Kasumi-1 (cell line): ENCODE results near the gene LMBRD1.
"Not testable (repeated sequence)": the region's sequence is repeated elsewhere in the genome, so short reads cannot be mapped to it uniquely, and the experiment has no call there.

Source experiments
- DNase-seq, 2 experiments: peaks; one replicate each; lab custom pipeline; 2025; lab: John Stamatoyannopoulos, UW

The LMBRD1 gene

GRCh38 chr6:69732640-69733039, 64.2 kb downstream of the LMBRD1 start:
- peak; percentile 32 to 37 for DNase-seq

- no peak for DNase-seq
These were observed 64.8 kb downstream of the LMBRD1 start for GRCh38 chr6:69732045-69732444.

- peak; percentile 42 to 64 for DNase-seq
These were observed 66.8 kb downstream of the LMBRD1 start for GRCh38 chr6:69729870-69730449.

- no peak for DNase-seq
These were observed 74.1 kb downstream of the LMBRD1 start for GRCh38 chr6:69722683-69723082.

GRCh38 chr6:69719602-69720193, 77.1 kb downstream of the LMBRD1 start:
- DNase-seq = peak; percentile 68 to 75

- DNase-seq = no peak
These were observed 90.1 kb downstream of the LMBRD1 start for GRCh38 chr6:69706724-69707123.

- DNase-seq = no peak
These were observed 90.9 kb downstream of the LMBRD1 start for GRCh38 chr6:69705954-69706353.

GRCh38 chr6:69704916-69705315, 91.9 kb downstream of the LMBRD1 start:
- DNase-seq = no peak

- DNase-seq = no peak
These were observed 97.2 kb downstream of the LMBRD1 start for GRCh38 chr6:69699655-69700054.

GRCh38 chr6:69696273-69696672, 100.5 kb downstream of the LMBRD1 start:
- DNase-seq = no peak

GRCh38 chr6:69693762-69694161, 103.0 kb downstream of the LMBRD1 start:
- DNase-seq = no peak

GRCh38 chr6:69690986-69691385, 105.8 kb downstream of the LMBRD1 start:
- DNase-seq = no peak

- no peak for DNase-seq
These were observed 116.5 kb downstream of the LMBRD1 start for GRCh38 chr6:69680302-69680701.

GRCh38 chr6:69673298-69673697, 123.5 kb downstream of the LMBRD1 start:
- no peak for DNase-seq

- no peak for DNase-seq
These were observed 127.9 kb downstream of the LMBRD1 start for GRCh38 chr6:69668916-69669315.

GRCh38 chr6:69666779-69667178, 130.0 kb downstream of the LMBRD1 start:
- DNase-seq = not testable (repeated sequence)

GRCh38 chr6:69665437-69665836, 131.4 kb downstream of the LMBRD1 start:
- no peak for DNase-seq

GRCh38 chr6:69664551-69664950, 132.3 kb downstream of the LMBRD1 start:
- DNase-seq = no peak

GRCh38 chr6:69663215-69663614, 133.6 kb downstream of the LMBRD1 start:
- no peak for DNase-seq

- no peak for DNase-seq
These were observed 146.1 kb downstream of the LMBRD1 start for GRCh38 chr6:69650703-69651102.

GRCh38 chr6:69647726-69648125, 149.1 kb downstream of the LMBRD1 start:
- no peak for DNase-seq

GRCh38 chr6:69643688-69644087, 153.1 kb downstream of the LMBRD1 start:
- DNase-seq = no peak

- no peak for DNase-seq
These were observed 163.9 kb downstream of the LMBRD1 start for GRCh38 chr6:69632932-69633331.
